ENCODE results near the gene LEFTY1.
A peak's percentile ranks its signal among the peaks of the same experiment; 100 is the strongest.

The LEFTY1 gene

GRCh38 chr1:225843426-225843795 is 45.5 kb downstream of the LEFTY1 start:
- peak overlapping the region; percentile 42 for H3K27ac ChIP-seq
- H3K27me3 ChIP-seq, result no peaks in the 10 kb centered on the region
- H3K9me3 ChIP-seq, result no peaks in the 10 kb centered on the region
- peaks cover 52% of the 10 kb centered on the region for H3K36me3 ChIP-seq
- no peak overlapping the region for H3K4me3 ChIP-seq (ENCODE audit: low read depth in 1 of 2, low read length in 1 of 2)
- no peaks in the 10 kb centered on the region for H3K4me1 ChIP-seq (ENCODE audit: control insufficient read depth in 1 of 2, insufficient read depth in 1 of 2, low read depth in 1 of 2, low read length in 1 of 2)
- no peak for TF ChIP-seq CTCF (IDR thresholded peaks at IDR 0.05)

GRCh38 chr1:225842788-225843425 is 46.0 kb downstream of the LEFTY1 start:
- H3K36me3 ChIP-seq, result peaks cover 47% of the 10 kb centered on the region

GRCh38 chr1:225842074-225842473 is 46.9 kb downstream of the LEFTY1 start:
- peaks cover 4 to 7% of the 10 kb centered on the region in 2 experiments for H3K4me1 ChIP-seq (ENCODE audit: control insufficient read depth in 1 of 2, insufficient read depth in 1 of 2, low read depth in 1 of 2, low read length in 1 of 2)
- no peak for TF ChIP-seq CTCF (IDR thresholded peaks at IDR 0.05)
- H3K27ac ChIP-seq, result peak overlapping the region; percentile 42

More at GRCh38 chr1:225842788-225843425, 46.0 kb downstream of the LEFTY1 start:
- H3K9me3 ChIP-seq, result no peaks in the 10 kb centered on the region
- H3K27me3 ChIP-seq, result no peaks in the 10 kb centered on the region
- no peaks in the 10 kb centered on the region for H3K4me1 ChIP-seq (ENCODE audit: control insufficient read depth in 1 of 2, insufficient read depth in 1 of 2, low read depth in 1 of 2, low read length in 1 of 2)
- H3K27ac ChIP-seq, result peak overlapping the region; percentile 42
- no peak for TF ChIP-seq CTCF (IDR thresholded peaks at IDR 0.05)
- H3K4me3 ChIP-seq (ENCODE audit: low read depth in 1 of 2, low read length in 1 of 2), result no peak overlapping the region

GRCh38 chr1:225840713-225841112 is 48.2 kb downstream of the LEFTY1 start:
- Histone ChIP-seq H3K27me3 (no peaks in the 10 kb centered on the region), H3K36me3 (peaks cover 25% of the 10 kb centered on the region), H3K27ac (no peak overlapping the region), H3K4me3 (ENCODE audit: low read depth in 1 of 2, low read length in 1 of 2) (no peak overlapping the region), H3K9me3 (no peaks in the 10 kb centered on the region), H3K4me1 (ENCODE audit: control insufficient read depth in 1 of 2, insufficient read depth in 1 of 2, low read depth in 1 of 2, low read length in 1 of 2) (peaks cover 18 to 21% of the 10 kb centered on the region in 2 experiments)
- TF ChIP-seq CTCF (IDR thresholded peaks at IDR 0.05), result no peak

More at GRCh38 chr1:225842074-225842473, 46.9 kb downstream of the LEFTY1 start:
- no peaks in the 10 kb centered on the region for H3K27me3 ChIP-seq
- peaks cover 39% of the 10 kb centered on the region for H3K36me3 ChIP-seq
- no peak overlapping the region for H3K4me3 ChIP-seq (ENCODE audit: low read depth in 1 of 2, low read length in 1 of 2)
- H3K9me3 ChIP-seq, result no peaks in the 10 kb centered on the region

- no peak for TF ChIP-seq CTCF (IDR thresholded peaks at IDR 0.05)
- Histone ChIP-seq H3K27ac (no peak overlapping the region), H3K4me3 (ENCODE audit: low read depth in 1 of 2, low read length in 1 of 2) (no peak overlapping the region), H3K36me3 (peaks cover 20% of the 10 kb centered on the region), H3K9me3 (no peaks in the 10 kb centered on the region), H3K4me1 (ENCODE audit: control insufficient read depth in 1 of 2, insufficient read depth in 1 of 2, low read depth in 1 of 2, low read length in 1 of 2) (peaks cover 18 to 22% of the 10 kb centered on the region in 2 experiments), H3K27me3 (no peaks in the 10 kb centered on the region)
These were observed 48.7 kb downstream of the LEFTY1 start for GRCh38 chr1:225840223-225840610.

Data from neutrophil (primary cell).